Measurements from ENCODE around the gene CD101. TPM values are rescaled to one million over a fixed set of nuclear protein-coding genes. Genes with fewer than 3 reads are reported as not detected.

Gene CD101
- total RNA-seq, 1 donor from 2014 or later, result 0.38 TPM

DNA sequence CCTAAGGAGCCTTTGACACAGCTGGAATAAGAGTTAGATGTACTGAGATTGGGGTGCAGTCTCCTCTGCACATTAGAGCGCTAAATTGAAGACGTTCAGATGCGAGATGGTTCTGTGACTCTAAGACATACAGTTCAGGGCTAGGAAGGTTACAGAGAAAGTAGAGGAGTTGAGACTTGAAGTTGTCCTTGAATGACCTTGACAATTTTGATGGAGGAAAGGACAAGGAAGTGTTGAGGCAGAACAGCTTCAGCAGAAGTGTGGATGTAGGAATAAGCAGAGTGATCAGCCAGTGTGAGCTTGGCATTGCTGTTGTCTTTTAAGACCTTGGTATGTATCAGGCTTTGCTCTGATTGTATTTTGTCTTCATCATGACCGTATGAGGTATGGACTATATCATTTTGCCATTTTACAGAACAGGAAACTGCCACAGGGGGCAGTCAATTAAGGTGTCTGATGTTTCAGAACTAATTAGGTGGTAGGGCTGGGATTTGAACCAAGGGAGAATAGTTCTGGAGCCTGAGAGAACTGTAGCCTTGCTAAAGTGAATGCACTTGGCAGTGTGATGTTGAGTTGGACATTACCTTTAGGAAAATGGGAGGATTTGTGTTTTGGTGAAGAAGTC, 67.8 kb downstream of the CD101 start:
- ATAC-seq (no peak), DNase-seq (ENCODE audit: missing footprints) (no peak)
- intact Hi-C loops (cut with DNase I), result loop anchor here (2.0 kb wide), 1 partner anchor 59 kb away; no protein-coding TSS in a partner anchor

- intact Hi-C loops (cut with DNase I), result no loop called here
- DNase-seq (ENCODE audit: missing footprints), result no peak
- ATAC-seq, result no peak
Observed at GRCh38 chr1:117070124-117070523, 68.6 kb downstream of the CD101 start.

GRCh38 chr1:117076648-117077047, 75.1 kb downstream of the CD101 start:
- intact Hi-C loops (cut with DNase I), result no loop called here
- no peak for DNase-seq (ENCODE audit: missing footprints)
- ATAC-seq, result no peak

- ATAC-seq, result no peak
- intact Hi-C loops (cut with DNase I), result no loop called here
Observed at GRCh38 chr1:117077267-117077666, 75.7 kb downstream of the CD101 start.

DNA sequence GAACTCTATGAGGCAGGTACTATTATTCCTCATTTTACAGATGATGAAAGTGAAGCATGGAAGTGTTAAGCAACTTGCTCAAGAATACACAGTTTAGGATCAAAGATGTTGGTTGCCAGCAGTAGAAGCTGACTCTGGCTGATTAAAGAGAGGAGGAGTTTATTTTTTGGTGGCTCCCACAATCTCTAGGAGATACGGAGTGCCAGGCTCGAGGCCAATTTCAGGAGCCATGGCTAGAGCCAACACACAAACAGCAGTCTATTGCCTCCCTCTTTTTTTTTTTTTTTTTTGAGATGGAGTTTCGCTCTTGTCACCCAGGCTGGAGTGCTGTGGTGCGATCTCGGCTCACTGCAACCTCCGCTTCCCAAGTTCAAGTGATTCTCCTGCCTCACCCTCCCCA, 78.2 kb downstream of the CD101 start:
- no peak for ATAC-seq
- intact Hi-C loops (cut with DNase I), result no loop called here
- DNase-seq (ENCODE audit: missing footprints), result no peak

More at GRCh38 chr1:117077267-117077666, 75.7 kb downstream of the CD101 start:
- no peak for DNase-seq (ENCODE audit: missing footprints)

GRCh38 chr1:117084231-117084630, 82.7 kb downstream of the CD101 start:
- ATAC-seq (no peak), DNase-seq (ENCODE audit: missing footprints) (no peak)
- intact Hi-C loops (cut with DNase I), result no loop called here

Other genes with a start within 250 kb of the CD101 start
- gene CD2, start 247.3 kb upstream of the CD101 start, total RNA-seq, result 0.38 TPM
- gene PTGFRN, start 91.8 kb upstream of the CD101 start, total RNA-seq, result 119 TPM
- gene TTF2, start 58.6 kb downstream of the CD101 start, total RNA-seq, result 7.8 TPM
- gene TRIM45, start 120.0 kb downstream of the CD101 start, total RNA-seq, result 13.3 TPM
- not detected for gene VTCN1, start 209.2 kb downstream of the CD101 start, total RNA-seq

Measured in Right ventricle myocardium inferior (tissue), 1 donor.